Left ventricle myocardium inferior (tissue), 1 donor: ENCODE data around the gene ALG1. TPM values are rescaled to one million over a fixed set of nuclear protein-coding genes. Genes with fewer than 3 reads are reported as not detected.
"Not testable (repeated sequence)": the region's sequence is repeated elsewhere in the genome, so short reads cannot be mapped to it uniquely, and the experiment has no call there.

Experiments
- DNase-seq: peaks from one replicate; pipeline ENCODE4 v3.0.0-alpha.2; 2020
- H3K27ac ChIP-seq: fragments of 200-600 bp; replicated peaks from 2 replicates; pipeline ENCODE4 v1.8.0; 2021
- H3K27me3 ChIP-seq: fragments of 200-600 bp; 2 replicates; pipeline ENCODE4 v1.8.0; 2021; ENCODE audit warnings: low read depth
- H3K36me3 ChIP-seq: fragments of 200-600 bp; 2 replicates; pipeline ENCODE4 v1.8.0; 2021
- H3K4me1 ChIP-seq: fragments of 200-600 bp; 2 replicates; pipeline ENCODE4 v1.8.0; 2021
- H3K4me3 ChIP-seq: fragments of 200-600 bp; 2 replicates; pipeline ENCODE4 v1.8.0; 2021; ENCODE audit warnings: mild to moderate bottlenecking, moderate library complexity
- H3K9me3 ChIP-seq: fragments of 200-600 bp; replicated peaks from 2 replicates; pipeline ENCODE4 v1.8.0; 2021
- intact Hi-C: fragments of 100-400 bp; cut with micrococcal nuclease; formaldehyde crosslinking; loops from one replicate; pipeline ENCODE4 v1.11.0; 2022
- total RNA-seq: library from RNA; stranded (reverse); fragmentation: NEBNext Ultra II Directional; extraction: Animal tissue kit (Norgen Biotek cat#: 25700); gene quantifications from one replicate; pipeline ENCODE4 v1.2.1, GENCODE V29; 2021
- TF ChIP-seq, protein P1 (sequence below): fragments of 200-600 bp; IDR thresholded peaks from 2 replicates; pipeline ENCODE4 v1.8.0; 2021; ENCODE audit warnings: antibody characterized with exemption, mild to moderate bottlenecking, borderline replicate concordance
- donor health status: DM: no; HTN: yes; CAD: no; lungs with severe emphysema.

The ALG1 gene
- total RNA-seq, 1 donor from 2014 or later: 7.3 TPM

DNA sequence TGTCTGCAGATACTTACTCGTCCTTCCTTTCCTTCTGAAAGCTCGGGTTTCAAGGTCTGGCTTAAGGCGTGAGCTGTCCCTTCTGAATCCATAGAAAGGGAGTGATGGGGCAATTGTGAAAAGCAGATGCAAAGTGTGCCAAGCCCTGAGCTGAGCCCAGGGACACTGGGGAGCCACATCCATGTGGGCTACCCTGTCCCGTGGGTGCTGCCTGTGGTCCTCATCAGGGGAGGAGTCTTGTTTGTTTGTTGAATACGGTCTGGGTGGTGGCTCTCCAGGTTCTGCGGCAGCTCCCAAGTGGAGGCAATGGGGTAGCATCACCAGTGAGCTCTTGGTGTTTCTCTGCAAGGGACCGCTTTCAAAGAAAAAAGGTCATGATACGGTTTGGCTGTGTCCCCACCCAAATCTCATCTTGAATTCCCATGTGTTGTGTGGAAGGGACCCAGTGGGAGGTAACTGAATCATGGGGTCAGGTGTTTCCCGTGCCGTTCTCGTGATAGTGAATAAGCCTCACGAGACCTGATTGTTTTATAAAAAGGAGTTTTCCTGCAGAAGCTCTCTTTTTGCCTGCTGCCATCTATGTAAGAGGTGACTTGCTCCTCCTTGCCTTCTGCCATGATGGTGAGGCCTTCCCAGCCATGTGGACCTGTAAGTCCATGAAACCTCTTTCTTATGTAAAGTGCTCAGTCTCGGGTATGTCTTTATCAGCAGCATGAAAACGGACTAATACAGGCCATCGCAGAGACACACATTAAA, 1.0 kb upstream of the ALG1 start:
- no peaks in the 10 kb centered on the region for H3K27me3 ChIP-seq
- peak overlapping the region; percentile 91 for H3K27ac ChIP-seq
- H3K4me1 ChIP-seq: peaks cover 26% of the 10 kb centered on the region
- H3K4me3 ChIP-seq: no peak overlapping the region
- DNase-seq: no peak
- peaks cover 11% of the 10 kb centered on the region for H3K36me3 ChIP-seq
- intact Hi-C loops: no loop called here
- no peaks in the 10 kb centered on the region for H3K9me3 ChIP-seq
- TF ChIP-seq, protein P1, sequence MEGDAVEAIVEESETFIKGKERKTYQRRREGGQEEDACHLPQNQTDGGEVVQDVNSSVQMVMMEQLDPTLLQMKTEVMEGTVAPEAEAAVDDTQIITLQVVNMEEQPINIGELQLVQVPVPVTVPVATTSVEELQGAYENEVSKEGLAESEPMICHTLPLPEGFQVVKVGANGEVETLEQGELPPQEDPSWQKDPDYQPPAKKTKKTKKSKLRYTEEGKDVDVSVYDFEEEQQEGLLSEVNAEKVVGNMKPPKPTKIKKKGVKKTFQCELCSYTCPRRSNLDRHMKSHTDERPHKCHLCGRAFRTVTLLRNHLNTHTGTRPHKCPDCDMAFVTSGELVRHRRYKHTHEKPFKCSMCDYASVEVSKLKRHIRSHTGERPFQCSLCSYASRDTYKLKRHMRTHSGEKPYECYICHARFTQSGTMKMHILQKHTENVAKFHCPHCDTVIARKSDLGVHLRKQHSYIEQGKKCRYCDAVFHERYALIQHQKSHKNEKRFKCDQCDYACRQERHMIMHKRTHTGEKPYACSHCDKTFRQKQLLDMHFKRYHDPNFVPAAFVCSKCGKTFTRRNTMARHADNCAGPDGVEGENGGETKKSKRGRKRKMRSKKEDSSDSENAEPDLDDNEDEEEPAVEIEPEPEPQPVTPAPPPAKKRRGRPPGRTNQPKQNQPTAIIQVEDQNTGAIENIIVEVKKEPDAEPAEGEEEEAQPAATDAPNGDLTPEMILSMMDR: no peak

GRCh38 chr16:5071341-5071680, 332 bp upstream of the ALG1 start:
- H3K27ac ChIP-seq: peak overlapping the region; percentile 91
- peaks cover 18% of the 10 kb centered on the region for H3K36me3 ChIP-seq
- no peak for DNase-seq
- H3K9me3 ChIP-seq: no peaks in the 10 kb centered on the region
- peaks cover 22% of the 10 kb centered on the region for H3K4me1 ChIP-seq
- H3K4me3 ChIP-seq: peak overlapping the region; percentile 91
- TF ChIP-seq, protein P1: no peak
- no peaks in the 10 kb centered on the region for H3K27me3 ChIP-seq
- intact Hi-C loops: no loop called here

DNA sequence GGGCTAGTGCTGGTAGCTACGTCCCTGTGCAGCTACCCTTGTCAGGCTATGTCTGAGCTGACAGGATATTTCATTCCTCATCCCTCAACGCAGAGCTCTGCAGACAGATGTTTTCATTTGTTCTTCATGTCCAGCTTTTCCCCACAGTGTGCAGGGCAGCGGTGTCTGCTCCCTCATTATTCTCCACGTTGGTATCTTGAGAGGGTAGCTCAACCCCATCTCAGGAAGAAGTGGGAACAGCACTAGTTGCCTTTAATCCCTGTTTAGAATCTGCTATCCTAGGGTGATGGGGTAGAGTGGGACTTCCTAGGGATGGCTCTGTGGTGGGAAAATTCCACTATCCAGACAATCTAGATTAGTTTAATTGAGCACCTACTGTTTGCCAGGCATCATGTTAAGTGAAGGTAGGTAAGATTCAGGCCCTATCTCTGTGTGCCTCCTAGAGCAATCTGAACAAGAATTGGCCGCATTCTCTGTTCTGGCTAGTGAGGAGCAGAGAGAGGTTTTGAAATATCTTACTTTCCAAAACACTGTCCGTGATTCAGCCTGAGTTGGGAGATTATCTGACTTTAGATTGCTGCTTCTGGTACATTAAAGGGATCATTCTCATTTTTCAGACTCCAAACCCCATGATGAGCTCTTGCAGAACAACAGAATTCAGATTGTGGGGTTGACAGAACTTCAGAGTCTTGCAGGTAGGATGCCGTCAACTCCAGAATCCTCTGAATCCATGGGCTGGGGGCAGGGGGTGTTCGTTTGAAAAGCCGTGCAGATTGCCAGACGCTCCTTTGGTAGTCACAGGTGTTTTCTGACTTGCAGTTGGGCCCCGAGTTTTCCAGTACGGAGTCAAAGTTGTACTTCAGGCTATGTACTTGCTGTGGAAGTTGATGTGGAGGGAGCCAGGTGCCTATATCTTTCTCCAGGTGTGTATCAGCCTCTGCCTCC, 963 bp downstream of the ALG1 start:
- H3K27ac ChIP-seq: peak overlapping the region; percentile 91
- TF ChIP-seq, protein P1: no peak
- H3K4me1 ChIP-seq: peaks cover 22% of the 10 kb centered on the region
- DNase-seq: no peak
- no peaks in the 10 kb centered on the region for H3K9me3 ChIP-seq
- no peaks in the 10 kb centered on the region for H3K27me3 ChIP-seq
- intact Hi-C loops: no loop called here
- peak overlapping the region; percentile 91 for H3K4me3 ChIP-seq
- H3K36me3 ChIP-seq: peaks cover 30% of the 10 kb centered on the region

DNA sequence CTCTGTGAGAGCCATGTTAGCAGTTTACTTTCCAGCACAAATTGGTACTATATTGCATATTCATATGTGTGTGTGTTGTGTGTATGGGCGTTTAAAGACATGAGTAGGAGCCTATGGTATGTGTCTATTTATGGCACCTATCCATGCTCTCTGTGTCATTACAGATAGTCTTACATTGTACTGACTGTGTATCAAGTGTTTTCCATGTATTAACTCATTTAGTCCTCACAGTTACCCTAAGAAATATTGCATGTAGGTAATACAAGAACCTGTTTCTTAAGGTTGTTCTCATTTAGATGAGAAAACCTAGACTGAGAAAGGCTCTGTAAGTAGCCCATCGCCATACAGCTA, 1.6 kb downstream of the ALG1 start:
- DNase-seq: no peak
- Histone ChIP-seq H3K36me3 (peaks cover 36% of the 10 kb centered on the region), H3K27ac (no peak overlapping the region), H3K4me1 (peaks cover 22% of the 10 kb centered on the region), H3K27me3 (no peaks in the 10 kb centered on the region), H3K4me3 (no peak overlapping the region), H3K9me3 (no peaks in the 10 kb centered on the region)
- intact Hi-C loops: no loop called here
- TF ChIP-seq, protein P1: no peak

GRCh38 chr16:5073771-5074170, 2.1 kb downstream of the ALG1 start:
- H3K4me1 ChIP-seq: peaks cover 22% of the 10 kb centered on the region
- H3K27ac ChIP-seq, H3K27me3 ChIP-seq, DNase-seq, H3K9me3 ChIP-seq, intact Hi-C loops, H3K4me3 ChIP-seq: not testable (repeated sequence)
- H3K36me3 ChIP-seq: peaks cover 37% of the 10 kb centered on the region

DNA sequence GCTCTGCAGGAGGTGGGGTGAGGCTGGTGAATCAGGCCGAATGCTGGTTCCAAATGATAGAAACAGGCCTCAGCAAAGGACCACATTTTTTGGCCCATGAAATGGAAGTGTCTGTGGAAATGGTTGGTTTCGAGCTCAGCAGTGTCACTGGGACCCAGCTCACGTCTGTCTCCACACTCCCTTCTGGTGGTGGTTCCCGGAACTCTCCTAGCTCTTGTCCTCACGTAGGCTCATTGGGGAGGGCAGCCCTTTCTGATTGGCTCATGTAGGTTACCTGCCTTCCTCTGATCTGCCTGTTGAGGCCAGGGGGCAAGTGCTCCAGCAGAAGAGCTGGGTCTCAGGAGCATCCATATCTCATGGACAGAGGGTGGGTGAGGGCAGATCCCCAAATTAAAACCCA, 4.0 kb downstream of the ALG1 start:
- no peak for DNase-seq
- H3K27me3 ChIP-seq: no peaks in the 10 kb centered on the region
- intact Hi-C loops: no loop called here
- no peaks in the 10 kb centered on the region for H3K9me3 ChIP-seq
- no peak overlapping the region for H3K4me3 ChIP-seq
- H3K27ac ChIP-seq: no peak overlapping the region
- peaks cover 22% of the 10 kb centered on the region for H3K4me1 ChIP-seq
- TF ChIP-seq, protein P1: no peak
- peaks cover 52% of the 10 kb centered on the region for H3K36me3 ChIP-seq
